Activated T-cell treated with anti-CD3 and anti-CD28 coated beads, Interleukin-2, amount 50 U/mL, for 72 hours (primary cell): ENCODE measurements around the gene SNRNP48. TPM values are rescaled to one million over a fixed set of nuclear protein-coding genes. Genes with fewer than 3 reads are reported as not detected.

Source experiments
- ATAC-seq, 2 donors: fragments of 150-1000 bp; cut with Tn5 transposase; replicated peaks in 1 of 2; 2 replicates each; pipeline ENCODE4 v1.10.0; 2021; ENCODE audit warnings: moderate library complexity in 2 of 2, mild to moderate bottlenecking in 1 of 2
- DNase-seq, 2 donors: peaks; one replicate each; pipeline ENCODE4 v3.0.0; 2021 to 2022; ENCODE audit warnings: mixed read lengths in 1 of 2
- H3K27ac Mint-ChIP-seq: one replicate; pipeline ENCODE4 v1.8.0; 2022; ENCODE audit warnings: mild to moderate bottlenecking, moderate library complexity, mixed read lengths
- H3K27me3 Mint-ChIP-seq: one replicate; pipeline ENCODE4 v1.8.0; 2022; ENCODE audit warnings: low read depth, mixed read lengths
- H3K36me3 Mint-ChIP-seq, 2 donors: one replicate each; pipeline ENCODE4 v1.8.0; 2022; ENCODE audit warnings: mixed read lengths in 2 of 2, mild to moderate bottlenecking in 1 of 2; ENCODE audit not compliant: insufficient read depth in 2 of 2
- H3K4me1 Mint-ChIP-seq: one replicate; pipeline ENCODE4 v1.8.0; 2022; ENCODE audit warnings: low read depth, mixed read lengths
- H3K4me3 Mint-ChIP-seq, 2 donors: one replicate each; pipeline ENCODE4 v1.8.0; 2022; ENCODE audit warnings: mild to moderate bottlenecking in 2 of 2, mixed read lengths in 2 of 2, moderate library complexity in 2 of 2
- H3K9me3 Mint-ChIP-seq, 2 donors: one replicate each; pipeline ENCODE4 v1.8.0; 2022; ENCODE audit warnings: mixed read lengths in 2 of 2
- total RNA-seq, 2 donors: library from RNA; stranded (reverse); gene quantifications; one replicate each; pipeline ENCODE4 v1.2.3, GENCODE V29; 2022

Gene SNRNP48
- total RNA-seq, 2 donors from 2014 or later, result 23.8 to 26.9 TPM

GRCh38 chr6:7547315-7547714, 42.7 kb upstream of the SNRNP48 start:
- ATAC-seq (no peak), DNase-seq (no peak)
- H3K9me3 Mint-ChIP-seq, result no peaks in the 10 kb centered on the region
- no peaks in the 10 kb centered on the region for H3K36me3 Mint-ChIP-seq
- H3K27ac Mint-ChIP-seq, result no peak overlapping the region
- H3K27me3 Mint-ChIP-seq, result peaks cover 52% of the 10 kb centered on the region
- H3K4me1 Mint-ChIP-seq, result no peaks in the 10 kb centered on the region
- no peak overlapping the region for H3K4me3 Mint-ChIP-seq

GRCh38 chr6:7550433-7550801, 39.6 kb upstream of the SNRNP48 start:
- DNase-seq (no peak), ATAC-seq (no peak)
- H3K4me1 Mint-ChIP-seq, result no peaks in the 10 kb centered on the region
- H3K9me3 Mint-ChIP-seq, result no peaks in the 10 kb centered on the region
- H3K4me3 Mint-ChIP-seq, result no peak overlapping the region
- no peak overlapping the region for H3K27ac Mint-ChIP-seq
- peaks cover 42% of the 10 kb centered on the region for H3K27me3 Mint-ChIP-seq
- no peaks in the 10 kb centered on the region for H3K36me3 Mint-ChIP-seq

DNA sequence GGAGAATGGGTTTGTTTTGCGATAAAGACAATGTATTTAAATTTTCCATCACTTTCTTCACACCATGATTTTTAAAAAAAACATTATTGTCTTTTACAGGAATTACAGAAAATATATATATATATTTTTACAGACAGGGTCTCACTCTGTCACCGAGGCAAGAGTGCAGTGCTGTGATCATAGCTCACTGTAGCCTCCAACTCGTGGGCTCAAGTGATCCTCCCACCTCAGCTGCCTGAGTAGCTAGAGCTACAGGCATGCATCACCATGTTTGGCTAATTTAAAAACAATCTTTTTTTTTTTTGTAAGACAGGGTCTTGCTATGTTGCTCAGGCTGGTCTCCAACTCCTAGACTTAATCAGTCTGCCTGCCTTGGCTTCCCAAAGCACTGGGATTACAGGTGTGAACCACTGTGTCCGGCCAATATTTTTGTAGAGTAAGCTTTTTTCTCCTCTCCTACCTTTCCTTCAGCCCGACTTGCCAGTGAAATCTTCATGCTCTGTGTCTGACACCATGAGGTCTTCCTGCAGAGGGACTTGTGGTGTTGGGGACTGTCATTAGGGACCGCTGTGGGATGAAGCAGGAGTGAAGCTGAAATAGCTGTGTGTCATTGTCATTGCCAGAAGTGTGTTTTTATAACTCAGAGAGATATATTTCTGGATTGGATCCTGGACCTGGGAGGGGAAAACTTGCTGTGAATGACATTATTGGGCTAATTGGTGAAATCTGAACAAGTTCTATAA, 35.3 kb upstream of the SNRNP48 start:
- no peak overlapping the region for H3K4me3 Mint-ChIP-seq
- H3K27me3 Mint-ChIP-seq, result peaks cover 30% of the 10 kb centered on the region
- no peaks in the 10 kb centered on the region for H3K36me3 Mint-ChIP-seq
- H3K4me1 Mint-ChIP-seq, result no peaks in the 10 kb centered on the region
- no peak overlapping the region for H3K27ac Mint-ChIP-seq
- H3K9me3 Mint-ChIP-seq, result no peaks in the 10 kb centered on the region
- DNase-seq (no peak), ATAC-seq (no peak)

GRCh38 chr6:7555671-7556070, 34.3 kb upstream of the SNRNP48 start:
- Mint-ChIP-seq H3K4me3 (no peak overlapping the region), H3K27me3 (peaks cover 39% of the 10 kb centered on the region), H3K36me3 (no peaks in the 10 kb centered on the region), H3K9me3 (no peaks in the 10 kb centered on the region), H3K4me1 (no peaks in the 10 kb centered on the region), H3K27ac (no peak overlapping the region)
- ATAC-seq, result no peak
- DNase-seq, result no peak

- ATAC-seq (no peak), DNase-seq (no peak)
- peaks cover 46% of the 10 kb centered on the region for H3K27me3 Mint-ChIP-seq
- H3K4me1 Mint-ChIP-seq, result no peaks in the 10 kb centered on the region
- no peaks in the 10 kb centered on the region for H3K36me3 Mint-ChIP-seq
- no peak overlapping the region for H3K4me3 Mint-ChIP-seq
- no peak overlapping the region for H3K27ac Mint-ChIP-seq
- H3K9me3 Mint-ChIP-seq, result no peaks in the 10 kb centered on the region
These were observed 33.4 kb upstream of the SNRNP48 start for GRCh38 chr6:7556394-7557106.

GRCh38 chr6:7557652-7558051, 32.3 kb upstream of the SNRNP48 start:
- Mint-ChIP-seq H3K4me3 (no peak overlapping the region), H3K27me3 (peaks cover 50% of the 10 kb centered on the region), H3K9me3 (no peaks in the 10 kb centered on the region), H3K4me1 (no peaks in the 10 kb centered on the region), H3K27ac (no peak overlapping the region), H3K36me3 (no peaks in the 10 kb centered on the region)
- ATAC-seq, result no peak
- DNase-seq, result no peak

DNA sequence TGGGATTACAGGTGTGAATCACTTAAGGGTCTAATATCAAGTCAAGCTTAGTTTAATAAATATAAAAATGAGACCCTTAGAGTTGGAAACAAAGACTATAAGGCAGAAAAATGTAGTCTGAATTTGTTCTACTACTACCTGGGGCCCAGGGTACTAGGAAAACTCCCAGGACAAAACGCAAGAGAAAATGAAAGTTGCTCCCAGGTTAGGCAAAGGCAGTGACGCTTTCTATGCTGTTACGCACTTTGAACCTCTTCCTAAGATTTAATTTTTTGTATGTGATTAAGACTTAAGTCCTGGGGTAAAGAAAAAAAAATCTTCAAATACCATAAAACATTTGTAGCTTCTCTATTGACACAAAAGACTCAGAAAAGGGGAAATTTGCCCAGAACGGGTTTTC, 31.2 kb upstream of the SNRNP48 start:
- H3K9me3 Mint-ChIP-seq, result no peaks in the 10 kb centered on the region
- H3K4me1 Mint-ChIP-seq, result no peaks in the 10 kb centered on the region
- H3K36me3 Mint-ChIP-seq, result no peaks in the 10 kb centered on the region
- no peak overlapping the region for H3K4me3 Mint-ChIP-seq
- no peak for ATAC-seq
- H3K27me3 Mint-ChIP-seq, result peaks cover 49% of the 10 kb centered on the region
- DNase-seq, result no peak
- H3K27ac Mint-ChIP-seq, result no peak overlapping the region

- Mint-ChIP-seq H3K4me1 (no peaks in the 10 kb centered on the region), H3K36me3 (no peaks in the 10 kb centered on the region), H3K27ac (no peak overlapping the region), H3K27me3 (peaks cover 49% of the 10 kb centered on the region), H3K4me3 (no peak overlapping the region), H3K9me3 (no peaks in the 10 kb centered on the region)
- DNase-seq (no peak), ATAC-seq (no peak)
These were observed 30.8 kb upstream of the SNRNP48 start for GRCh38 chr6:7559196-7559595.

DNA sequence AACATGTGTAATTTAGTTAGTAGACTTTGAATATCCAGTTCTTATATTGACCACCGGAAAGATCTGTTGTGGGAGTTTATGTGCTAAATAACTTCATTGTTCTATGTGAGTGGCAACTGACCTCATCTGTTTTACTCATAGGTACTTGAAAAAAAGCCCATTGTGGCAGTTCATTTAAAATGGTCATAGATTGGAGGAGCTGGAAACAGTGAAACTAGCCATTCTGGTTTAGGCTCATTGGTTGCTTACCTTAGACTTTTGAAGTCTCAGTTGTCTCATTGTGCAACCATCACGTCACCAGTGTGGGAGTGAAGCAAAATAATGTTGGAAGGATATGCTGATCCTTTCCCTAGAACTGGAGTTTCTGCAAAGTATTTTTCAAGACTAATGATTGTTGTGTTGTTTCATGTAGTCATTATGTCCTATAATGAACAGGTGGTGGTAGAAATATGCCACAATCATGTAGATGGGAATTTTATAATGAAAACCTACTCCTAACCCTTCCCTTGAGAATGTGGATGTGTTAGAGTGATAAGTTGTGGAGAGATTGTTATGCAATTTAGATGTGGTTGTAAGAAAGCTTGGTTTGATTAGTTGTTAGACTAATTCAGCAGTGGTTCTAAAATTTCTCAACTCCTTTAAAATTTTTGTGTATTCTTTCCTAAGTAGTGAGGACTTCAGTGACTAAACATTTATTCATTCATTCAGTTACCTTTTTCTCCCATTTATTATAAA, 30.2 kb upstream of the SNRNP48 start:
- ATAC-seq, result peak in 1 of 2 donors; percentile 51
- H3K27me3 Mint-ChIP-seq, result peaks cover 49% of the 10 kb centered on the region

GRCh38 chr6:7561153-7561964, 28.6 kb upstream of the SNRNP48 start:
- no peaks in the 10 kb centered on the region for H3K9me3 Mint-ChIP-seq
- H3K36me3 Mint-ChIP-seq, result no peaks in the 10 kb centered on the region
- ATAC-seq (no peak), DNase-seq (no peak)
- no peak overlapping the region for H3K4me3 Mint-ChIP-seq
- no peaks in the 10 kb centered on the region for H3K4me1 Mint-ChIP-seq
- peaks cover 56% of the 10 kb centered on the region for H3K27me3 Mint-ChIP-seq
- no peak overlapping the region for H3K27ac Mint-ChIP-seq

More for the DNA sequence above, 30.2 kb upstream of the SNRNP48 start:
- peak in 1 of 2 donors; percentile 5 for DNase-seq
- Mint-ChIP-seq H3K27ac (no peak overlapping the region), H3K4me3 (no peak overlapping the region), H3K4me1 (no peaks in the 10 kb centered on the region), H3K9me3 (no peaks in the 10 kb centered on the region), H3K36me3 (no peaks in the 10 kb centered on the region)

DNA sequence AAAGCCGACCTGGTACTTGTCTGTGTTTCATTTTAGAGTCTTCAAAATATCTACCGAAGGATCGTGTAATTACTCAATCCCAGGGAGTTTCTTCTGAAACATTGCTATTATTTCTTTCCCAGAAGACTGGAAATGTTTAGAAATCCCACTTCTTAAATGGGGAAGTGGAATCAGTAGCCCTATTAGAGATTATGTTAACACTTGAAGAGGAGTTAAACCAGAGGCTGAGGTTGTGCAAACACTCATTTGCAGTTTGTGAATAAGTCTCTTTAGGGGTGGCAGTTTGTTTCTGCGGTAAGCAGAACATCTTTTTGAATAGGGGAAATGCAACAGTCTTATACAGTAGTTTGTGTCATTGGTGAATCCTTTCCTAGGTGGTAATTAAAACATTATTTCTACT, 27.2 kb upstream of the SNRNP48 start:
- no peak overlapping the region for H3K27ac Mint-ChIP-seq
- no peaks in the 10 kb centered on the region for H3K4me1 Mint-ChIP-seq
- no peaks in the 10 kb centered on the region for H3K9me3 Mint-ChIP-seq
- H3K27me3 Mint-ChIP-seq, result peaks cover 56% of the 10 kb centered on the region
- no peaks in the 10 kb centered on the region for H3K36me3 Mint-ChIP-seq
- ATAC-seq (no peak), DNase-seq (no peak)
- no peak overlapping the region for H3K4me3 Mint-ChIP-seq

DNA sequence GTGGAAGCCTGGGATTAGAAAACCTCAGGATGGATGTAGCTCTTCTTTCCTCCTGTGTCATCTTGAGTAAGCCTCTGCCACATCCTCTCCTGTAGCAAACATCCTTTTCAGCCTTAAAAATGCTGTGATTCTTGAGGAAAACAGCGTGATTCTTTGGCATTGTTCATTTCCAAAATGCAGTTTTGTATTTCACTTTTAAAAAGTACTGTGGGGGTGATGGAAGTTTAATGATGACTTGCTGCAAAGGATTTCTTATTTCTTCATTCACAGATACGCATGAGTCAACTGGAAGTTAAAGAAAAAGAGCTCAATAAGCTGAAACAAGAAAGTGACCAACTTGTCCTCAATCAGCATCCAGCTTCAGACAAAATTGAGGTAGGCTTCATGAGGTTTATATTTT, 23.9 kb upstream of the SNRNP48 start:
- ATAC-seq (no peak), DNase-seq (no peak)
- Mint-ChIP-seq H3K9me3 (no peaks in the 10 kb centered on the region), H3K4me1 (no peaks in the 10 kb centered on the region), H3K36me3 (no peaks in the 10 kb centered on the region), H3K4me3 (no peak overlapping the region), H3K27ac (no peak overlapping the region), H3K27me3 (peaks cover 61% of the 10 kb centered on the region)
